Right atrium auricular region (tissue), 2 donors: Measurements from ENCODE around the gene BHLHE40. TPM values are rescaled to one million over a fixed set of nuclear protein-coding genes. Genes with fewer than 3 reads are reported as not detected.

Experiments used
- DNase-seq: peaks from one replicate; pipeline ENCODE4 v3.0.0-alpha.2; 2019; ENCODE audit warnings: low spot score
- H3K27ac ChIP-seq, 2 donors: fragments of 200-600 bp; sonication (generic); 1 replicate in 1 of 2; 2 replicates in 1 of 2; pipeline ENCODE4 v1.5.1; 2016 to 2019
- H3K27me3 ChIP-seq, 2 donors: fragments of 200-600 bp; sonication (generic); one replicate each; pipeline versions ENCODE4 v1.5.1 to v1.6.0; 2017 to 2019
- H3K36me3 ChIP-seq: fragments of 200-600 bp; sonication (generic); one replicate; pipeline ENCODE4 v1.5.1; 2016
- H3K4me1 ChIP-seq, 2 donors: fragments of 200-600 bp; sonication (generic); one replicate each; pipeline versions ENCODE4 v1.5.1 to v1.6.0; 2017 to 2019
- H3K4me3 ChIP-seq, 2 donors: fragments of 200-600 bp; sonication (generic); 1 replicate in 1 of 2; 2 replicates in 1 of 2; pipeline ENCODE4 v1.5.1; 2017 to 2019; ENCODE audit warnings: mild to moderate bottlenecking in 1 of 2, moderate library complexity in 1 of 2
- H3K9me3 ChIP-seq, 2 donors: fragments of 200-600 bp; sonication (generic); one replicate each; pipeline ENCODE4 v1.5.1; 2019
- CTCF ChIP-seq, 2 donors: fragments of 200-600 bp; sonication (generic); IDR thresholded peaks; one replicate each; pipeline ENCODE4 v1.5.1; 2019; ENCODE audit warnings: antibody characterized with exemption in 2 of 2
- total RNA-seq, 2 donors: library from RNA; depleted of rRNA; stranded (reverse); fragments of >200 nt; gene quantifications; one replicate each; pipeline ENCODE4 v1.1.0, GENCODE V29; 2016

The BHLHE40 gene
- total RNA-seq, 2 donors from 2014 or later = 32.3 to 49.5 TPM

- no peaks in the 10 kb centered on the region for H3K36me3 ChIP-seq
- no peaks in the 10 kb centered on the region for H3K27me3 ChIP-seq
- no peak for DNase-seq
- no peaks in the 10 kb centered on the region for H3K4me1 ChIP-seq
- no peak for TF ChIP-seq CTCF (IDR thresholded peaks at IDR 0.05)
- no peak overlapping the region for H3K27ac ChIP-seq
- H3K9me3 ChIP-seq = no peaks in the 10 kb centered on the region
- H3K4me3 ChIP-seq = no peak overlapping the region
Measured at GRCh38 chr3:5002871-5003247, 23.6 kb downstream of the BHLHE40 start.

GRCh38 chr3:5004319-5005152, 25.3 kb downstream of the BHLHE40 start:
- H3K36me3 ChIP-seq = no peaks in the 10 kb centered on the region
- no peak overlapping the region for H3K27ac ChIP-seq
- H3K27me3 ChIP-seq = no peaks in the 10 kb centered on the region
- DNase-seq = no peak
- no peaks in the 10 kb centered on the region for H3K4me1 ChIP-seq
- TF ChIP-seq CTCF (IDR thresholded peaks at IDR 0.05) = no peak
- H3K4me3 ChIP-seq = no peak overlapping the region
- H3K9me3 ChIP-seq = no peaks in the 10 kb centered on the region

GRCh38 chr3:5005367-5005766, 26.1 kb downstream of the BHLHE40 start:
- DNase-seq = no peak
- Histone ChIP-seq H3K4me1 (no peaks in the 10 kb centered on the region), H3K9me3 (no peaks in the 10 kb centered on the region), H3K4me3 (no peak overlapping the region), H3K27me3 (no peaks in the 10 kb centered on the region), H3K36me3 (no peaks in the 10 kb centered on the region), H3K27ac (no peak overlapping the region)
- TF ChIP-seq CTCF (IDR thresholded peaks at IDR 0.05) = no peak

GRCh38 chr3:5006755-5007202, 27.5 kb downstream of the BHLHE40 start:
- TF ChIP-seq CTCF (IDR thresholded peaks at IDR 0.05) = no peak
- H3K4me3 ChIP-seq = no peak overlapping the region
- peaks cover 0 to 4% of the 10 kb centered on the region in 2 donors for H3K4me1 ChIP-seq
- no peaks in the 10 kb centered on the region for H3K27me3 ChIP-seq
- no peak overlapping the region for H3K27ac ChIP-seq
- no peaks in the 10 kb centered on the region for H3K9me3 ChIP-seq
- DNase-seq = no peak
- no peaks in the 10 kb centered on the region for H3K36me3 ChIP-seq

- no peaks in the 10 kb centered on the region for H3K36me3 ChIP-seq
- peaks cover 0 to 9% of the 10 kb centered on the region in 2 donors for H3K4me1 ChIP-seq
- H3K27ac ChIP-seq = no peak overlapping the region
- DNase-seq = no peak
- H3K9me3 ChIP-seq = no peaks in the 10 kb centered on the region
- no peak overlapping the region for H3K4me3 ChIP-seq
- no peak for TF ChIP-seq CTCF (IDR thresholded peaks at IDR 0.05)
- H3K27me3 ChIP-seq = no peaks in the 10 kb centered on the region
Measured at GRCh38 chr3:5007873-5008272, 28.6 kb downstream of the BHLHE40 start.
